ENCODE results near the gene PPP1CA. TPM values are rescaled to one million over a fixed set of nuclear protein-coding genes. Genes with fewer than 3 reads are reported as not detected.

The PPP1CA gene
- total RNA-seq, 1 donor from 2014 or later = 218 TPM

GRCh38 chr11:67353317-67354074 lies 48.2 kb downstream of the PPP1CA start, which contains the start of gene POLD4:
POLD4 (minus strand) TSS chr11:67353546; CDS start chr11:67353399, 147 bp downstream.
- DNase-seq (ENCODE audit: extremely low read depth, low read depth, low spot score) = no peak

- DNase-seq (ENCODE audit: extremely low read depth, low read depth, low spot score) = no peak
Observed at GRCh38 chr11:67352546-67353316, 48.9 kb downstream of the PPP1CA start.

GRCh38 chr11:67351275-67352005 lies 50.2 kb downstream of the PPP1CA start:
- no peak for DNase-seq (ENCODE audit: extremely low read depth, low read depth, low spot score)

- DNase-seq (ENCODE audit: extremely low read depth, low read depth, low spot score) = no peak
Observed at GRCh38 chr11:67349928-67350465, 51.7 kb downstream of the PPP1CA start.

GRCh38 chr11:67349457-67349856 lies 52.2 kb downstream of the PPP1CA start:
- DNase-seq (ENCODE audit: extremely low read depth, low read depth, low spot score) = no peak

- no peak for DNase-seq (ENCODE audit: extremely low read depth, low read depth, low spot score)
Observed at GRCh38 chr11:67349036-67349435, 52.6 kb downstream of the PPP1CA start.

Other genes starting within 250 kb of the PPP1CA start
- 45.8 and 72.7 TPM in 2 replicates for gene GRK2, start 135.4 kb downstream of the PPP1CA start, total RNA-seq
- 27.9 and 44.2 TPM in 2 replicates for gene ANKRD13D, start 112.6 kb downstream of the PPP1CA start, total RNA-seq
- gene SSH3, start 98.3 kb downstream of the PPP1CA start, total RNA-seq = 16.7 and 19.2 TPM in 2 replicates
- gene POLD4, start 48.3 kb downstream of the PPP1CA start, total RNA-seq = 120 and 151 TPM in 2 replicates
- 6.2 and 6.9 TPM in 2 replicates for gene CLCF1, start 28.3 kb downstream of the PPP1CA start, total RNA-seq
- 7.3 and 8.7 TPM in 2 replicates for gene RAD9A, start 9.9 kb downstream of the PPP1CA start, total RNA-seq
- 0.23 TPM in 1 of 2 replicates, not detected in the other for gene TBC1D10C, start 2.2 kb upstream of the PPP1CA start, total RNA-seq
- 0.10 and 0.18 TPM in 2 replicates for gene CARNS1, start 13.8 kb upstream of the PPP1CA start, total RNA-seq
- 39.4 and 39.9 TPM in 2 replicates for gene RPS6KB2, start 26.6 kb upstream of the PPP1CA start, total RNA-seq
- 2.2 TPM in 1 of 2 replicates, not detected in the other for gene PTPRCAP, start 35.8 kb upstream of the PPP1CA start, total RNA-seq
- 143 and 144 TPM in 2 replicates for gene CORO1B, start 41.6 kb upstream of the PPP1CA start, total RNA-seq
- not detected in 2 replicates for gene GPR152, start 50.9 kb upstream of the PPP1CA start, total RNA-seq
- 1.3 and 1.7 TPM in 2 replicates for gene CABP4, start 53.5 kb upstream of the PPP1CA start, total RNA-seq
- 32.9 and 88.6 TPM in 2 replicates for gene TMEM134, start 67.4 kb upstream of the PPP1CA start, total RNA-seq
- 43.2 and 51.9 TPM in 2 replicates for gene AIP, start 81.2 kb upstream of the PPP1CA start, total RNA-seq
- 18.7 and 64.1 TPM in 2 replicates for gene PITPNM1, start 103.5 kb upstream of the PPP1CA start, total RNA-seq
- 71.9 and 77.3 TPM in 2 replicates for gene CDK2AP2, start 106.3 kb upstream of the PPP1CA start, total RNA-seq
- not detected in 2 replicates for gene CABP2, start 121.6 kb upstream of the PPP1CA start, total RNA-seq
- gene GSTP1, start 182.0 kb upstream of the PPP1CA start, total RNA-seq = 1,181 and 1,195 TPM in 2 replicates
- 180 and 184 TPM in 2 replicates for gene NDUFV1, start 205.1 kb upstream of the PPP1CA start, total RNA-seq
- gene NUDT8, start 228.1 kb upstream of the PPP1CA start, total RNA-seq = 7.4 and 10.1 TPM in 2 replicates
- not detected in 2 replicates for gene TBX10, start 237.9 kb upstream of the PPP1CA start, total RNA-seq
- not detected in 2 replicates for gene ACY3, start 248.9 kb upstream of the PPP1CA start, total RNA-seq

All from glomerular endothelial cell (primary cell).